ENCODE measurements around the gene PTPRE.

DNA sequence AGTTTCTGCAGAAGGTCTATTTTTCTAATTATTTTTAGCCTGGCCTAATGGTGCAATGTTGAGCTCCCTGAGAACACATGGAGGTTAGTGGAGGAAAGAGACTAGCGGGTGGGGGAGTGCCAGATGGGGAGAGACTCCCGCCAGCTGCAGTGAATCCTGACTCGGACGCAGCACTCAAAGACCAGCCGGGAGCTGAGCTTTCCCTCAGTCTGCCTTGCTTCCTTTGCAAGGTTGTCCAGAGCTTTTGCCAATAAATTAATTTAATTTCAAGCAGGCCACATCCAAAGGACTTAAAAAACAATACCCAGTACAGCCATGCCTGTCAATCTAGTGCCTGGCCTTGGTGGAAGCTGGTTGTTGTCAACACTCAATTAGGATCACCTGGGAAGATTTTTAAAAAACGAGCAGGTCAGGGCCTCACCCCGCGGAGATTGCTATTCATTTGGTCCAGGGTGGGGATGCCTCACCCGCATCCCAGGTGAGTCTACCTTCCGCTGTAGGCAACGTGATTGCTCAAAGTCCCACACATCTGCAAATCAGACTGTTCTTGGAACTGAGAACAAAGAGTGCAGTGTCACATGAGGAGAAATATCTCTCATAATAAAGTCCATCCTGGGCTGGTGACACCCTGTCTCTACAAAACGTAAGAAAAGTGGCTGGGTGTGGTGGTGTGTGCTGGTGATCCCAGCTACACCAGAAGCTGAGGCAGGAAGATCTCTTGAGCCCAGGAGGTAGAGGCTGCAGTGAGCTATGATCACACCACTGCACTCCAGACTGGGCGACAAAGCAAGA, 18.2 kb upstream of the PTPRE start:
- TF ChIP-seq CTCF (IDR thresholded peaks at IDR 0.05), result no peak
- no peak for TF ChIP-seq EZH2 (IDR thresholded peaks at IDR 0.05)
- TF ChIP-seq EZH2phosphoT487 (IDR thresholded peaks at IDR 0.05), result no peak

Measured in neural progenitor cell (in vitro differentiated cells).